ENCODE measurements around the gene PCARE. TPM values are rescaled to one million over a fixed set of nuclear protein-coding genes. Genes with fewer than 3 reads are reported as not detected.

The PCARE gene
- total RNA-seq, 2 donors from 2014 or later, result 0.58 to 1.0 TPM

GRCh38 chr2:29066271-29066860, 8.0 kb downstream of the PCARE start:
- intact Hi-C loops (cut with DNase I), result no loop called here
- no peak for DNase-seq
- ATAC-seq, result peak; percentile 3 to 54

GRCh38 chr2:29065068-29065811, 9.1 kb downstream of the PCARE start:
- intact Hi-C loops (cut with DNase I), result no loop called here
- ATAC-seq (peak; percentile 11 to 29), DNase-seq (no peak)

- no peak for ATAC-seq
- no peak for DNase-seq
- intact Hi-C loops (cut with DNase I), result no loop called here
Measured at GRCh38 chr2:29064746-29065067, 9.6 kb downstream of the PCARE start.

- DNase-seq (no peak), ATAC-seq (no peak)
- intact Hi-C loops (cut with DNase I), result no loop called here
Measured at GRCh38 chr2:29064346-29064715, 10.0 kb downstream of the PCARE start.

GRCh38 chr2:29063646-29064345, 10.5 kb downstream of the PCARE start:
- peak; percentile 31 to 65 for ATAC-seq
- intact Hi-C loops (cut with DNase I), result no loop called here
- no peak for DNase-seq

GRCh38 chr2:29063056-29063455, 11.3 kb downstream of the PCARE start:
- peak; percentile 69 to 84 for ATAC-seq
- intact Hi-C loops (cut with DNase I), result no loop called here
- no peak for DNase-seq

GRCh38 chr2:29062371-29062770, 12.0 kb downstream of the PCARE start:
- intact Hi-C loops (cut with DNase I), result no loop called here
- no peak for ATAC-seq
- DNase-seq, result no peak

GRCh38 chr2:29061616-29062015, 12.7 kb downstream of the PCARE start:
- ATAC-seq (no peak), DNase-seq (no peak)
- intact Hi-C loops (cut with DNase I), result no loop called here

GRCh38 chr2:29061176-29061575, 13.1 kb downstream of the PCARE start:
- ATAC-seq, result no peak
- no peak for DNase-seq
- intact Hi-C loops (cut with DNase I), result no loop called here

- ATAC-seq (no peak), DNase-seq (no peak)
- intact Hi-C loops (cut with DNase I), result no loop called here
Measured at GRCh38 chr2:29060441-29060840, 13.9 kb downstream of the PCARE start.

- intact Hi-C loops (cut with DNase I), result no loop called here
- no peak for ATAC-seq
Measured at GRCh38 chr2:29059624-29060023, 14.7 kb downstream of the PCARE start.

GRCh38 chr2:29057006-29057405, 17.3 kb downstream of the PCARE start:
- intact Hi-C loops (cut with DNase I), result no loop called here
- no peak for ATAC-seq

More at GRCh38 chr2:29059624-29060023, 14.7 kb downstream of the PCARE start:
- no peak for DNase-seq

GRCh38 chr2:29056452-29056851, 17.9 kb downstream of the PCARE start:
- ATAC-seq (no peak), DNase-seq (no peak)
- intact Hi-C loops (cut with DNase I), result no loop called here

More at GRCh38 chr2:29057006-29057405, 17.3 kb downstream of the PCARE start:
- no peak for DNase-seq

- ATAC-seq (no peak), DNase-seq (no peak)
- intact Hi-C loops (cut with DNase I), result no loop called here
Measured at GRCh38 chr2:29055601-29056000, 18.7 kb downstream of the PCARE start.

- no peak for ATAC-seq
- intact Hi-C loops (cut with DNase I), result no loop called here
- DNase-seq, result no peak
Measured at GRCh38 chr2:29054430-29054829, 19.9 kb downstream of the PCARE start.

- peak in 1 of 2 donors; percentile 56 for ATAC-seq
- DNase-seq, result no peak
- intact Hi-C loops (cut with DNase I), result no loop called here
Measured at GRCh38 chr2:29053670-29054400, 20.5 kb downstream of the PCARE start.

- ATAC-seq (no peak), DNase-seq (no peak)
- intact Hi-C loops (cut with DNase I), result no loop called here
Measured at GRCh38 chr2:29053223-29053622, 21.1 kb downstream of the PCARE start.

- intact Hi-C loops (cut with DNase I), result no loop called here
- ATAC-seq (no peak), DNase-seq (no peak)
Measured at GRCh38 chr2:29052807-29053206, 21.5 kb downstream of the PCARE start.

GRCh38 chr2:29051730-29052129, 22.6 kb downstream of the PCARE start:
- intact Hi-C loops (cut with DNase I), result no loop called here
- no peak for ATAC-seq
- DNase-seq, result no peak

- intact Hi-C loops (cut with DNase I), result no loop called here
- ATAC-seq, result no peak
- DNase-seq, result no peak
Measured at GRCh38 chr2:29050591-29050990, 23.7 kb downstream of the PCARE start.

Data from left cardiac atrium (tissue), 4 donors.